C4-2B (cell line): ENCODE measurements around the gene NEGR1.

Source experiments
- H3K27ac ChIP-seq: fragments of 450-650 bp; 2 replicates; pipeline ENCODE4 v1.5.1; 2017
- ZFX ChIP-seq: fragments of 450-650 bp; IDR thresholded peaks from 2 replicates; pipeline ENCODE4 v1.6.1; 2017
- TF ChIP-seq, protein P1 (sequence below): fragments of 450-650 bp; conservative IDR thresholded peaks from 2 replicates; pipeline ENCODE4 v1.5.1; 2017; ENCODE audit warnings: mild to moderate bottlenecking

NEGR1 gene

DNA sequence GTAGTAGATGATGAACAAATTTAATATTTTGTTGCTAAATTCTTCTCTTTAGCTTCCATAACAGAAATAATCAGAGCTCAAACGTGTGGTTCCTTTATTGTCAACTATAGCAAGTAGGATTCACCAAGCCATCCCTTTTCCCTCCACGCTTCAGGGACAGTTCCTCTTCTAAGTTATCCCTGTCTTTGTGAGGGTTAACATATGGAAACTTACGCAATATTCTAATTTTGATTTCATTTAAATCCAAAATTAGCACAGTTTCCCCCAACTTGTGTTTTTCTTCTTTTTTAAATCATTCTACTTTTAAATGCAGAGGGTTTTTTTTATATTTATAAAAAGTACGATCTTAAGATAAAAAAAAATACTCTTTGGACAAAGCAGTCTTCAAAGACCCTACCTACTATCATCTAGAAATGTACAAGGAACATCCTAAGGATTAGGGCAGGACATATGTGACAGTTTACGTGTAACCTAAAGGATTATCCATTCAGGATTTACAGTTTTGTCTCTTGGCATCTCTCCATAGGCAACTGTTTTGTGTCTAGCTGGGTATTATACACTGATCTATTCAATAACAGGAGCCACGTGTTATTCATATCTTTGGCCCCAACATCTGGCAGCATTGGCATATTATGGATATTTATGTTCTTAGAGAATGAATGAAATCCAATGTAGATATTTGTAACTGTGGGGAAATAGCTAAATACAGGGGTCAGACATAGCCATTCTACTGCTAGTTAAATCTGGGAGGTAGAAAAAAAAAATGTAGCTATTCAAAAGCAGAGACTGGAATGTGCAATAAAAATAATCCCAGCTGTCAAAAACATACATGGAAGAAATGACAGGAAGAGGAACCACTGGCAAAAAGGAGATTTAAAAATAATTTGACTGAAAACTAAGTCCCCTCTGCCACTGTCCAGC is 272.9 kb downstream of the NEGR1 start:
- H3K27ac ChIP-seq: no peak overlapping the region
- TF ChIP-seq, protein P1, sequence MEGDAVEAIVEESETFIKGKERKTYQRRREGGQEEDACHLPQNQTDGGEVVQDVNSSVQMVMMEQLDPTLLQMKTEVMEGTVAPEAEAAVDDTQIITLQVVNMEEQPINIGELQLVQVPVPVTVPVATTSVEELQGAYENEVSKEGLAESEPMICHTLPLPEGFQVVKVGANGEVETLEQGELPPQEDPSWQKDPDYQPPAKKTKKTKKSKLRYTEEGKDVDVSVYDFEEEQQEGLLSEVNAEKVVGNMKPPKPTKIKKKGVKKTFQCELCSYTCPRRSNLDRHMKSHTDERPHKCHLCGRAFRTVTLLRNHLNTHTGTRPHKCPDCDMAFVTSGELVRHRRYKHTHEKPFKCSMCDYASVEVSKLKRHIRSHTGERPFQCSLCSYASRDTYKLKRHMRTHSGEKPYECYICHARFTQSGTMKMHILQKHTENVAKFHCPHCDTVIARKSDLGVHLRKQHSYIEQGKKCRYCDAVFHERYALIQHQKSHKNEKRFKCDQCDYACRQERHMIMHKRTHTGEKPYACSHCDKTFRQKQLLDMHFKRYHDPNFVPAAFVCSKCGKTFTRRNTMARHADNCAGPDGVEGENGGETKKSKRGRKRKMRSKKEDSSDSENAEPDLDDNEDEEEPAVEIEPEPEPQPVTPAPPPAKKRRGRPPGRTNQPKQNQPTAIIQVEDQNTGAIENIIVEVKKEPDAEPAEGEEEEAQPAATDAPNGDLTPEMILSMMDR: no peak
- no peak for TF ChIP-seq ZFX

DNA sequence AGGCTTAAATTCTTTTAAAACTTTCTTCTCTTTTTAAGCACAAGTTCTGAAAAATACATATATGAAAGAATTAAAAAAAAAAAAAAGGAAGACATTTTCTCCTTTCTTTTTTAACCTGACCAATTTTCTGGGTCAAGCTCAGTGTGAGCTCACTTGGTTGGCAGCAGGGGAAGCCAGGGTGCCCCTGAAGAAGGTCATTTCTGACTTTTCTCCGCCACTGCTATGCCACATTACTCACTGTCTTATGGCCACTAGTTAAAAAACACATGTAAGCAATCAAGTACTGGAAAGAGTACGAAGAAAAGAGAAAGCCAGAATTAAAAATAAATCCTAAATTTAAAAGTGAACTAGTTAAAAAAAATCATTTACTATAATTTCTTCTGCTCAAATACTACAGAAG is 275.0 kb downstream of the NEGR1 start:
- no peak for TF ChIP-seq ZFX
- TF ChIP-seq, protein P1: no peak

DNA sequence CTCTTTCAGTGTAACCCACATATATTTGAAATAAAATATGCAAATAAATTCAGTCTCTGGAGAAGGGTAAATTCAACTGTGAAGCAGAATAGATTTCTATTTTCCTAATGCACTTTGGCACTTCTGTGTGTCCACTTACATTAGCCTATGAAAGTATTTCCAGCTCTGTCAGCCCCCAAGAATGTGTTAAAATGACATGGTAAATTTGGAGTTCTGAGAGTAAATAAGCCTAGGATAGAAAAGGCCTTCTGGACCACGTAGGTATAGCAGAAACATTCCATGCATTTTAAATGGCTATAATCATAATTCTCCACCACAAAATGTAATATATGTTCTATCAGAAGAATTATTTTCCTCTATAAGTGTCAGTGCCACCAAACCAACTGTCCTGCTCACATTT is 276.2 kb downstream of the NEGR1 start:
- no peak overlapping the region for H3K27ac ChIP-seq
- no peak for TF ChIP-seq ZFX
- TF ChIP-seq, protein P1: no peak

More for the DNA sequence above, 275.0 kb downstream of the NEGR1 start:
- no peak overlapping the region for H3K27ac ChIP-seq

DNA sequence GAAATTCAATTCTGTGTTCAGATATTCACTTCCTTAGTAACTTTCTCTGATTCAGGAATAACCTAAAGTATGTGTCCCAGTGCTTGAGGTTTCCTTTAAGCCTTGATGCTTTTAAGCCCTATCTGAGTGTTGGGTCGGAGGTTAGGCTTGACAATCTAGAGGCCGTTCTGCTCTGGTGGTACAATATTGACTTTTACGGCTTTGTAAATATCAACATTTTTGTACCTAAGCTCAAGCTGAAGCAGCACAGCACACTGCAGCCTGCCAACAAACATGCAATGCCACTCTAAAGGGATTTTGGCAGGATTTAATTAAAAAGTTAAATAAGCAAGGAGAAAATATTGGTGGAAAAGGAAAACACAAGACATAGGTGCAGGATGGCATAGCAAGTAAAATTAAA is 279.2 kb downstream of the NEGR1 start:
- H3K27ac ChIP-seq: no peak overlapping the region
- no peak for TF ChIP-seq ZFX
- TF ChIP-seq, protein P1: no peak

DNA sequence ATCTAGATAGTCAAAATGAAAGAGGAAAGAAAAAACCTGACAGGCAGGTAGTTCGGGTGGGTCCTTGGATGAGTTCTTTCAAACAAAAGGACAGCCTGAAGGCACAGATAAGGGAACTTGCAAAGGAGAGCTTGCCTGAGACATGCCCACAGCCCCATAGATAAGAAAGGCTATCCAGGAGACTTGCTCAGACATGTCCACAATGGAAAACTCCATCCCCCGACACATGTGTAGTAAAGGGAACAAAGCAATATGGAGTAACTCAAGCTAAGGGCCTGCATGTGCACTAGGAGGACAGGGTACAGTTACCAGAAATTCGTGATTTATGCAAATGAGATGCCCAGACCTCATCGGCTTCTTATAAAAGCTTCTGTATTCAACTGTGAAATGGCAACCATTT is 281.5 kb downstream of the NEGR1 start:
- TF ChIP-seq, protein P1: no peak
- no peak for TF ChIP-seq ZFX
- no peak overlapping the region for H3K27ac ChIP-seq

DNA sequence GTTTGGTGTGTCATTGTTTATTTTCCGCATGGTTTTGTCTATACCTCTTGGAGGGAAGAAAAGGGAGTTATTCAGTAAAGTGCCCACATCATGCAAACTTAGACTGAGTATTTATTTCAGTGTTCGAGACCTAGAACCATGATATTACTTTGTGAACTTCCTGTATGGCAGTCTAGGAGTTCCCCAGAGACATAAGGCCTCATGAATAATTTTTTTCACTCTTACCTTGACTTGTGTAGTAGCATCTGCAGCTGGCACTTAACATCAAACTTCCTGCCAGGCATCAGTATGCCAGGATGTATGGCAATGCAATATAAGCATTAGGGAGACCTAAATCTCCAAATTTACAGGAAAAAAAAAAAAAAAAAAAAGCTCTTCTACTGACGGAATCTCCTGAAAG is 287.7 kb downstream of the NEGR1 start:
- TF ChIP-seq ZFX: no peak
- TF ChIP-seq, protein P1: no peak
- no peak overlapping the region for H3K27ac ChIP-seq

DNA sequence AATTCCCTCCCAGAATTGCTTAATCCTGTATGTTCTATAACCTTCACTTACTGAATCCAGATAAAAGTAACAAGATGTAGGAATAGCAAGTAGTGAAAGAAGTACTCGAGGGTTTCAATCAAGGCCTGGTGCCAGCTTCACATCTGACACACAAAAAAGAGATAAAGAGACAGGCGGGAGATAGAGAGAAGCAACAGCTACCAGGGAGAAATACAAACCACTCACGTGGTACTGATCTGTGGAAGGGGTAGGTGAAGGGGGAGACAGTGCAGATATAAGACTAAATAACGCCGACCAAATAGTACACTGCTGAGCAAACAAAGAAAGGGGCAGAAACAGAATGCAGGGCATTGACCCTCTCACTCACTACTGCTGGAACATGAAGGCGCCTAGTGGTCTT is 295.2 kb downstream of the NEGR1 start:
- TF ChIP-seq ZFX: no peak
- TF ChIP-seq, protein P1: no peak
- no peak overlapping the region for H3K27ac ChIP-seq
